Heart left ventricle (tissue), 16 donors: ENCODE measurements around the gene SMIM14. TPM values are rescaled to one million over a fixed set of nuclear protein-coding genes. Genes with fewer than 3 reads are reported as not detected.
"Not testable (repeated sequence)": the region's sequence is repeated elsewhere in the genome, so short reads cannot be mapped to it uniquely, and the experiment has no call there.

Experiments
- ATAC-seq, 4 donors: fragments of 200-7000 bp; cut with Tn5 transposase; one replicate each; pipeline ENCODE4 v1.9.1; 2020 to 2022; ENCODE audit warnings: moderate library complexity in 4 of 4, mild to moderate bottlenecking in 3 of 4, moderate number of reproducible peaks in 1 of 4
- DNase-seq, 5 donors: peaks; one replicate each; pipeline ENCODE4 v3.0.0-alpha.2; 2020
- H3K27ac ChIP-seq, 12 donors: fragments of 200-600 bp; sonication (generic) in 4 of 12; one replicate each; pipeline versions ENCODE4 v1.5.0 to v1.8.0; 2016 to 2022; ENCODE audit warnings: mild to moderate bottlenecking in 2 of 12
- H3K27me3 ChIP-seq, 9 donors: fragments of 200-600 bp; sonication (generic) in 2 of 9; one replicate each; pipeline versions ENCODE4 v1.5.1 to v1.8.0; 2016 to 2022; ENCODE audit warnings: mild to moderate bottlenecking in 3 of 9
- H3K36me3 ChIP-seq, 9 donors: fragments of 200-600 bp; sonication (generic) in 2 of 9; one replicate each; pipeline versions ENCODE4 v1.5.0 to v1.8.0; 2018 to 2022; ENCODE audit warnings: mild to moderate bottlenecking in 2 of 9
- H3K4me1 ChIP-seq, 12 donors: fragments of 200-600 bp; sonication (generic) in 4 of 12; one replicate each; pipeline versions ENCODE4 v1.5.0 to v1.8.0; 2016 to 2022; ENCODE audit warnings: mild to moderate bottlenecking in 3 of 12
- H3K4me3 ChIP-seq, 12 donors: fragments of 200-600 bp; sonication (generic) in 4 of 12; one replicate each; pipeline versions ENCODE4 v1.5.0 to v1.8.0; 2017 to 2022; ENCODE audit warnings: mild to moderate bottlenecking in 9 of 12, moderate library complexity in 4 of 12
- H3K9me3 ChIP-seq, 12 donors: fragments of 200-600 bp; sonication (generic) in 4 of 12; one replicate each; pipeline versions ENCODE4 v1.5.0 to v1.8.0; 2016 to 2022; ENCODE audit warnings: mild to moderate bottlenecking in 1 of 12
- CTCF ChIP-seq, 12 donors: fragments of 200-600 bp; sonication (generic) in 4 of 12; IDR thresholded peaks; one replicate each; pipeline versions ENCODE4 v1.5.0 to v1.8.0; 2018 to 2022; ENCODE audit warnings: antibody characterized with exemption in 12 of 12, mild to moderate bottlenecking in 5 of 12
- POLR2A ChIP-seq, 2 donors: fragments of 450-650 bp; IDR thresholded peaks; one replicate each; pipeline ENCODE4 v1.6.1; 2017; ENCODE audit warnings: antibody characterized with exemption in 2 of 2, mild to moderate bottlenecking in 2 of 2, moderate library complexity in 2 of 2
- WGBS, 4 donors: extraction: QIAGEN DNeasy Blood & Tissue Kit in 2 of 4; methylation state at CpG; one replicate each; pipeline versions ENCODE4 v1.1.5 to v1.1.7; 2013 to 2018; 5-methylcytosine and 5-hydroxymethylcytosine counted together
- intact Hi-C, 10 donors: fragments of 100-400 bp; cut with DNase I; formaldehyde crosslinking; loops; one replicate each; pipeline versions ENCODE4 v1.11.1 to v1.14.2; 2022
- polyA plus RNA-seq, 2 donors: library from polyadenylated mRNA; stranded (reverse); fragments of 200-250 nt; gene quantifications; one replicate each; pipeline ENCODE4 v1.2.3, GENCODE V29; 2013
- total RNA-seq, 9 donors: library from RNA; depleted of rRNA in 2 of 9; stranded (reverse); fragments of >200 nt in 2 of 9; fragmentation: NEBNext Ultra II Directional in 3 of 9; extraction: Animal tissue kit (Norgen Biotek cat#: 25700) in 3 of 9; gene quantifications; one replicate each; pipeline versions ENCODE4 v1.1.0 to v1.2.4, GENCODE V29; 2016 to 2023
- donor health status: ischemic (EF 13 %, LVEDD 7.1; RV severe dilation, severe dysfunction).
- donor health status: healthy with polysubstance abuse.
- donor health status: DM: no; HTN: yes; CAD: no.
- donor health status: DM: no; HTN: no; CAD: no.
- donor health status: ischemic (EF 25% LVEDD 6.9; RV normal size, moderate dysfunction).
- donor health status: ischemic (EF 25% LVEDD 5.7; RV mildly dilated, moderate dysfunction).
- donor health status: healthy.
- donor health status: DM: yes; HTN: yes; CAD: no.
- donor health status: ischemic (EF 35%, LVEDD 5.7; RV mildly dilated, moderate dysfunction).
- donor health status: nonischemic (EF 11% LVEDD 7.7; RV severe dilation, severe dysfunction).
- donor health status: DM: yes; HTN: yes; CAD: no.
- donor health status: PGD.
- donor health status: ischemic (EF 29% LVEDD 5.4; RV normal size, mild dysfunction).
- donor health status: nonischemic (EF 23%, LVEDD 6.1; RV moderate dilation, normal function).

SMIM14 gene
- total and polyA plus RNA-seq, 11 donors, result 3.0 to 24.8 (median 11.8) TPM

DNA sequence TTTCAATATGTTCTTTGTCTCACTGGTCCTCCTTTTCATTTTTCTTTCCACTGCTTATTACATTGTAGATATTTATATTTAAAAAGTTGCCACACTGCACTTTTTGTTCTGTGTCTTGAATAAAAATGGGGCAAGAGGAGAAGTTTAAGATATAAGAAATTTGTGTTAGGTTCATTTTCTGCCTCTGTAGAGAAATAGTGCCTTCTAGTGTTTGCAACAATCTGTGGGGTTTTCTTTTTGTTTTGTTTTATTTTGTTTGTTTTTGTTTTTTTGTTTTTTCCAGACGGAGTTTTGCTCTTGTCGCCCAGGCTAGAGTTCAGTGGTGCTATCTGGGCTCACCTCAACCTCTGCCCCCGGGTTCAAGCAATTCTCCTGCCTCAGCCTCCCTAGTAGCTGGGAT, 20.1 kb upstream of the SMIM14 start:
- TF ChIP-seq POLR2A (IDR thresholded peaks at IDR 0.05) (no peak), CTCF (IDR thresholded peaks at IDR 0.05) (peak in 8 of 12 donors; percentile 10 to 35 (median 22))
- ATAC-seq (no peak), DNase-seq (no peak)
- Histone ChIP-seq H3K4me3 (no peak overlapping the region), H3K4me1 (no peaks in the 10 kb centered on the region), H3K27me3 (no peaks in the 10 kb centered on the region), H3K36me3 (no peaks in the 10 kb centered on the region), H3K27ac (no peak overlapping the region), H3K9me3 (no peaks in the 10 kb centered on the region)
- 82 to 92% (median 86%) methylated on average over 3 of the region's 3 CpGs for WGBS, 4 donors
- intact Hi-C loops, result loop anchor here in 2 of 10 donors (10.0 kb wide), 1 partner anchor 184 kb away; no protein-coding TSS in a partner anchor

- H3K27ac ChIP-seq, result no peak overlapping the region
- H3K27me3 ChIP-seq, result no peaks in the 10 kb centered on the region
- no peak for ATAC-seq
- no peak overlapping the region for H3K4me3 ChIP-seq
- H3K9me3 ChIP-seq, result no peaks in the 10 kb centered on the region
- WGBS, 4 donors, result 89 to 91% (median 90%) methylated on average over 6 of the region's 6 CpGs
- no peak for DNase-seq
- H3K4me1 ChIP-seq, result no peaks in the 10 kb centered on the region
- TF ChIP-seq POLR2A (IDR thresholded peaks at IDR 0.05) (no peak), CTCF (IDR thresholded peaks at IDR 0.05) (no peak)
- no peaks in the 10 kb centered on the region for H3K36me3 ChIP-seq
- intact Hi-C loops, result loop anchor here in 2 of 10 donors (10.0 kb wide), 1 partner anchor 183 kb away; no protein-coding TSS in a partner anchor
Measured at GRCh38 chr4:39657465-39657864, 18.8 kb upstream of the SMIM14 start.

DNA sequence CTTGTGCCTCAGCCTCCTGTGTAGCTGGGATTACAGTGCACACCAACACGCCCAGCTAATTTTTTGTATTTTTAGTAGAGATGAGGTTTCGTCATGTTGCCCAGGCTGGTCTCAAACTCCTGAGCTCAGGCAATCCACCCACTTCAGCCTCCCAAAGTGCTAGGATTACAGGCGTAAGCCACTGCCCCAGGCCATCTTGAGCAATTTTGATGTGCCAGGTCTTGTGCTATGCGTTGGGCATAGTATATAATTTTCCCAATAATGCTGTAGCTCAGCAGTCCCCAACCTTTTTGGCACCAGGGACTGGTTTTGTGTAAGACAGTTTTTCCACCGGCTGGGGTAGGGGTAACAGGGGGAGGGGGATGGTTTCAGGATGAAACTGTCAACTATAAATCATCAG, 18.0 kb upstream of the SMIM14 start:
- not testable (repeated sequence) for H3K27ac ChIP-seq, H3K36me3 ChIP-seq, DNase-seq, H3K9me3 ChIP-seq, H3K4me1 ChIP-seq, H3K27me3 ChIP-seq, H3K4me3 ChIP-seq, ATAC-seq
- 89 to 97% (median 93%) methylated on average over 5 of the region's 5 CpGs for WGBS, 4 donors
- intact Hi-C loops, result loop anchor here in 2 of 10 donors (10.0 kb wide), 1 partner anchor 182 kb away; no protein-coding TSS in a partner anchor

DNA sequence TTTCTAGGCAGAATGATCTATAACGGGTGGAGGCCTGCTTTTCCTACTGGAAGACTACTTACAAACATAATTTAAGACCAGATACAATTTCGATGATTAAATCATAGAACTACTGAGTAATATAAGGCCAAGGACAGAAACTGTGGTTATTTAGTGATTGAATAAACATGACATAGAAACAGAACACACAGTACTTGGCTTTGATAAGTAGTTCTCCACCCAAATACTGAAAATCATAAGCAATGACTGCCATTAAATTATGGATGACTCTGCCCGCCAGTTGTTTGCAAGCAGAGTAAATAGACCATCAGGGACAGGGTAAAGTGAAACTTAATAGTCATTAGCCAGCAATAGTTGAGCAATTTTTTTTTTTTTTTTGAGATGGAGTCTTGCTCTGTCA, 17.2 kb upstream of the SMIM14 start:
- 86 to 93% (median 87%) methylated on average over 3 of the region's 3 CpGs for WGBS, 4 donors

More for the DNA sequence above, 17.2 kb upstream of the SMIM14 start:
- Histone ChIP-seq H3K36me3 (no peaks in the 10 kb centered on the region), H3K27me3 (no peaks in the 10 kb centered on the region), H3K4me3 (no peak overlapping the region), H3K9me3 (no peaks in the 10 kb centered on the region), H3K4me1 (no peaks in the 10 kb centered on the region), H3K27ac (no peak overlapping the region)
- intact Hi-C loops, result loop anchor here in 2 of 10 donors (10.0 kb wide), 1 partner anchor 181 kb away; no protein-coding TSS in a partner anchor
- ATAC-seq, result peak in 3 of 4 donors; percentile 26 to 49 (median 43)
- TF ChIP-seq CTCF (IDR thresholded peaks at IDR 0.05) (no peak), POLR2A (IDR thresholded peaks at IDR 0.05) (no peak)
- DNase-seq, result no peak
